ENCODE results near the gene KRAS.

The KRAS gene

GRCh38 chr12:25194722-25195055 is 56.0 kb downstream of the KRAS start:
- no peak for DNase-seq

- DNase-seq, result no peak
Observed at GRCh38 chr12:25194214-25194613, 56.5 kb downstream of the KRAS start.

DNA sequence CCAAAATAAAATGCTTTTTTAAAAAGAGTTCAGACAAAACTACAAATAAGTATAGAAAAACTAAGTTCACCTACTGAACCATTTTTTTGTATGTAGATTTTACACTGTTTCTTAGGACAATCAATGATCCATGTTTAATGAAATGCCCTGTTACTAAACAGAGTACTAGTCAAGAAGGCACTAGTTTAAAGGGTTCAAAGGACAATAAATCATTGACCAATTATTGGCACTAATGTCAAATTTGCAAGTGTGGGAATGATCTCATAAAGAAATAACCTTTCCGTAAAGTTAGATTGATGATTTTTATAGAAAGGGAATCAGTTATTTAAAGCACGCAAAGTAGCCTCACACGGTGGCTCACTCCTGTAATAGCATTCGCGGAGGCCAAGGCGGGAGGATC is 59.9 kb downstream of the KRAS start:
- no peak for DNase-seq

- DNase-seq, result no peak
Observed at GRCh38 chr12:25189656-25190055, 61.1 kb downstream of the KRAS start.

DNA sequence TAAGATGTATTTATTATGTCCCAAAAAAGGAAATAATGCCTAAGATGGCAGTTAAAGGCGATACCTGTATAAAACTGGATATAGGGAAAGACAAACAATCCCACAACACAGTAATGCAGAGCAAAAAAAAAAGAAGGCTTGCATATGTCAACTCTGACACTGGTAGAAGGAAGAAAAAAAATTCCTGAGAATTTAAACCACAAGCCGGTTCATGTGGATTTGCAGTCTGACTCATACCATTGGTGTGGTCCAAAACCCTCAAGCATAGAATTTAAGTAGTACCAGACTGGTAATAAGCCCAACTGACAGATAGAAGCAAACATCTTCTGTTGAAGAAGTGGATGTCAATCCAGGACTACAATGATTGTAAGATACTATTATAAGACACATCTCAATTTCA is 62.9 kb downstream of the KRAS start:
- no peak for DNase-seq

GRCh38 chr12:25186788-25187402 is 63.8 kb downstream of the KRAS start:
- DNase-seq, result no peak

- no peak for DNase-seq
Observed at GRCh38 chr12:25186038-25186787, 64.5 kb downstream of the KRAS start.

DNA sequence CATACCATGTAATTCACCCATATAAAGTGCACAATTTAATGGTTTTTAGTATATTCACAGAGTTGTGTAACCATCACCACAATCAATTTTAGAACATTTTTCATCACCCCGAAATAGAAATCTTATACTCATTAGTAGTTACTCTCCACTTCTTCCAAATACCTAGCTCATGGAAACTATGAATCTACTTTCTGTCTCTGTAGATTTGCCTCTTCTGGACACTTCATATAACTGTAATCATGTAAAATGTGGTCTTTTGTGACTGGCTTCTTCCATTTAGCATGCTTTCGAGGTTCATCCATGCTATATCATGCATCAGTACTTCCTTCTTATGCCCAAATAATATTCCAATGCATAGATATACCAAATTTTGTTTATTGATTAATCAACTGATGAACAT is 66.6 kb downstream of the KRAS start:
- no peak for DNase-seq

DNA sequence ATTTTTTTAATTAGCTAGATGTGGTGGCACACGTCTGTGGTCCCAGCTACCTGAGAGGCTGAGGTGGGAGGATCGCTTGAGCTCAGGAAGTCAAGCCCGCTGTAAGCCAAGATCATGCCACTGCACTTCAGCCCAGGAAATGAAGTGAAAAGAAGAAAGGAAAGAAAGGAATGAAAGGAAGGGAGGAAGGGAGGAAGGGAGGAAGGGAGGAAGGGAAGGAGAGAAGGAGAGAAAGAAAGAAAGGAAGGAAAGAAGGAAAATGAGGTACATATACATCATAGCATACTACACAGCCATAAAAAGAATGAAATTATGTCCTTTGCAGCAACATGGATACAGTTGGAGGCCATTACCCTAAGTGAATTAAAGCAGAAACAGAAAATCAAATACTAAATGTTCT is 68.0 kb downstream of the KRAS start:
- no peak for DNase-seq

GRCh38 chr12:25162866-25163265 is 87.9 kb downstream of the KRAS start:
- no peak for DNase-seq

- DNase-seq, result no peak
Observed at GRCh38 chr12:25156061-25156460, 94.7 kb downstream of the KRAS start.

DNA sequence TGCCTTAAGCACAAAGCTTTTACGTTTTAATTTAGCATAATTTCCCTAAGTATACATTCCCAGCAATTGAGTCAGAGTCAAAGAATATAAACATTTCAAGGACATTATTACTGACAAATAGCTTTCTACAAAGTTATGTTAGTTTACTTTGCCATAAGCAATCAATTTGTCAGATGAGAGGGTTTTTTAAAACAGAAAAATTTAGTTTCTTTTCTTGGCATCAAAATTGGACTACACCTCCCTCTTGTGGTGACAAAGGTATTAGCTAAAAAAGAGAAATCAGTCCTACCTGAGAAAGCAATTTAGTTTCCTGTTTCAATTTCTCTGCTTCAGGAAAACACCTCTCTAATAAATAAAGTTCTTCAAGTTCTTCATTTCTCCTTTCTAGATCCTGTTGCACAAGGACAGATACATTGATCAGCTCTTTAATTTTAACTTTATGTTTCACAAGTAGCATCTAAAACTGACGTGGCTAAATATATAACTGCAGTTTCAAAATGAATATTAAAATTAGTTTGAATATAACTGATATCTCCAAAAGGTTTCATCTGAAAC is 95.6 kb downstream of the KRAS start:
- no peak for DNase-seq

Measured in activated naive CD4-positive, alpha-beta T cell (primary cell).